ENCODE measurements around the gene PRPSAP1.
"Not testable (repeated sequence)": the region's sequence is repeated elsewhere in the genome, so short reads cannot be mapped to it uniquely, and the experiment has no call there.

Gene PRPSAP1

DNA sequence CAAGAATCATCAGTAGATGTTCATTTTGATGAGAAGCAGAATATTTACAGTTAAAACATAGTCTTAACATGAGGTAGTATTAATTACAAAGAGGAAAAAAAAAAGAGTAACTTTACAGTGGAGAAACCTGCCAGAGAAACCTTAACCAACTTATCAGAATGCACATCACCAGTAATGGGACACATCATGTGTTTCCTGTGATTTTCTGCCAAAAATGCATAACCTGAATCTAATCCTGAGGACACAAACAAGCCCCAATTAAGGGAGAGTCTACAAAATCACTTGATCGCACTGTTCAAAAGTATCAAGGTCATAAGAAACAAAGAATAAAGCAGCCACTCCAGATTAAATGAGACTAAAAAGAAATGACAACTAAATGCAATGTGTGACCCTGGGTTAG, 27.4 kb downstream of the PRPSAP1 start:
- no peak for DNase-seq (ENCODE audit: low read depth)

DNA sequence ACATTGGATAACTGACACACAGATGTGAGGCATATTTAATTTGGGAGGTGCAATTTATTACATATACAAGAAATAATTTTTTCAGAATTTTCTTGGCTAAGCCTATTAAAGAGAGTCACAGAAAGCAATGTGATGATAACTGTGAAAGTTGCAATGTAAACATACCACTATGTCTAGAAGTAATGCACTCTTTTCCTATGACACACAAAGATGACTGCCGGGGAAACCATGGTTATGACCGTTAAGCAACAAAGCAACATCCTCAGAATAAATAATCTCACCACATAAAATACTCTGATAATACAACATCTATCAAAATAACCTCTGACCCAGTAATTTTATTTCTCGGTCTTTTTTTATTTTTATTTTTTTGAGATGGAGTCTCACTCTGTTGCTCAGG, 35.1 kb downstream of the PRPSAP1 start:
- no peak for DNase-seq (ENCODE audit: low read depth)

DNA sequence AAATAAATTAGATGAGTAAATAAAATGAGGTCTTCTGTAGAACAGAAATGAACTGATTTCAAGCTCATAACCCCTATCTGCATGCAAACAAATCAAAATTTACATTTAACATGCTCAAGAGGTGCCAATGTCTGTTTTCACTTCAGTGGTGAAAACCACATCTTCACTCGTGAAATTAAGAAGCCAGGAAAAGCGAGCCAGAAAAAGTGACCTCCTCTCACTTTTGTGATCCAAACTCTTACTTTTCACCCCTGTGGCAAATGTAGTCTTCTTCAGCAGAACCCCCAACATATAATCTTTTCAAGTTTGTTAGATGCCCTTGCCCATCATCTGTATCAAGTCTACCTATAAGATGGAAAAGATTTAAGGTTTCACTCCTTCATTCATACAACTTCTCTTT, 36.2 kb downstream of the PRPSAP1 start:
- no peak for DNase-seq (ENCODE audit: low read depth)

DNA sequence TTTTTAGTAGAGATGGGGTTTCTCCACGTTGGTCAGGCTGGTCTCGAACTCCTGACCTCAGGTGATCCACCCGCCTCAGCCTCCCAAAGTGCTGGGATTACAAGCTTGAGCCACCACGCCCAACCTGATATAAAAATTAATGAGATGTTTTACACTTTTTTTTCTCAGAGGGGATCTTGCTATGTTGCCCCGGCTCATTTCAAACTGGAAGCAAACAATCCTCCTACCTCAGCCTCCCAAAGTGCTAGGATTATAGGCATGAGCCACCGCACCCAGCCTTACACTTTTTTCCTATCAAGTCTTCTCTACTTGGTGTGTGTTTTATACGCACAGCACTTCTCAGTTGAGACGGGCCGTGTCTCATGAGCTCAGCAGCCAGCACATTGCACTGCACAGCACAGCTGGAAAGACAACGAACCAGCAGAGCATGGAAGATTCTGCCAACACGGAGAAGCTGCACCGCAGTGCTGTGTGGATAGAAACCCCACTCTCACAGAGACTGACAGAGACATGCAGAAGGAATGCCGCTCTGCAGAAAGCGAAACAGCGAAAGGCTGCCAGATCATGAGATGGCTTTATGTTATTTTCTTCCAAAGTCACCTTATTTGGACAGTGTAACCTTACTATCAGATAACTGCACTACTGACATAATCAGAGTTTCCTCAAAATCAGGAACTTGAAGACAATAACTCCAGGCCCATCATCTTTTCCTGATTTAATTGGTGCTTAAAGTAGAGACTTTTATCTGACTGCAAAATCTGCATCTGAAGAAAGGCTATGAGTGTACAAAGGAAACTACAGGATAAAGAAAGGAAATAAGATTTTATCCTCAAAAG, 39.1 kb downstream of the PRPSAP1 start:
- DNase-seq (ENCODE audit: low read depth) = no peak

DNA sequence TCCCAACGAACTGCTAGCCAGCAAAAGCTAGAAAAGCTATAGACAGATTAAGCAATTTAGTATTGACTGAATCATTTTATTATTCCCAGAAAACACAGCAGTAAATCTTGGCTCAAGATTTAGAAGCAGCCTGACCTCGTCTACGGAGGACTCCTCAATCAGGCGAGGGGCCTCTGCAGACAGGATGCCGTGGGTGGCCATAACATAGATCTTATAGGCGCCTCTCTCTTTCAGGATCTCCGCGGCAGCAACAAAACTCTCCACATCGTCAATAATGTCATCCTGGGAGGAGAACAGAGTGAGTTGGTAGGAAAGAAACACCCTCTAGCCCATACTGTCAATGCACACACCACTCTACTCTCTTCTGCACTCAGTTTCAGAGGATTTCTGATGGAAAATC, 41.0 kb downstream of the PRPSAP1 start:
- DNase-seq (ENCODE audit: low read depth) = no peak

DNA sequence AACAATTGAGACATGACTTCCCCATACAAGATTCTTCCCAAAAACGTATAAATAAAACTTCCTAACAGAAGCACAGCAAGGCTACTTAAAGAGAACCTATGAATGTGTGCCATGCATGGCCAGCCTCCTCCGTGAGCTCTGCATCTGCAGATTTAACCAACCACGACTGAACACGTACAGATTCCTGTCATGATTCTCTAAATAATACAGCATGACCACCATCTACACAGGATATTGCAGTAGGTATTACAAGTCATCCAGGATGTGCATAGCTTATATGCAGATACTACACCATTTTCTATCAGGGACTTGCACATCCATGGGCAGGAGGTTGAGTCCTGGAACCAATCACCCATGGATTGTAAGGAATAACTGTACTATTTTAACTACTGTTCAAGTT, 44.3 kb downstream of the PRPSAP1 start:
- no peak for DNase-seq (ENCODE audit: low read depth)

DNA sequence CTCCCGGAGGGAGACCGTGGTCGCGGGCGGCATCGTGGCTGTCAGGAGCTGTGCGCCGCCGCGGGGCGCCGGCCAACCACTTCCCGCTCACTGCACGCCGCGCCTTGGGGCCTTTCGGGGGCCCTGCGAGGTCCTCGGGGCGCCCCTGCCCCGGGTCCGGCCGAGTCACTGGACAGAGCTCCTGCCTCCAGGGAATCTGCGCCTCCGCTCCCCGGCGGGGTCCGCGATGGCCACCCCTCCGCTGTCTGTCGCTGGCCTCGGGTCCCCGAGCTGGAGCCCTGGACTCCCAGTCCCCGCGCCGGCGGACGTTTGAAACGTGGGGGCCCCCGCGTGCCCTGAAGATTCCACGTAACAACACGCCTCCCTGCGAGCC, 45.8 kb downstream of the PRPSAP1 start, which contains the start of gene QRICH2:
Gene QRICH2 (minus strand): TSS at position 311 of the 373 bp plus-strand sequence. CDS start 278 bp downstream, at position 33.
- no peak for DNase-seq (ENCODE audit: low read depth)

DNA sequence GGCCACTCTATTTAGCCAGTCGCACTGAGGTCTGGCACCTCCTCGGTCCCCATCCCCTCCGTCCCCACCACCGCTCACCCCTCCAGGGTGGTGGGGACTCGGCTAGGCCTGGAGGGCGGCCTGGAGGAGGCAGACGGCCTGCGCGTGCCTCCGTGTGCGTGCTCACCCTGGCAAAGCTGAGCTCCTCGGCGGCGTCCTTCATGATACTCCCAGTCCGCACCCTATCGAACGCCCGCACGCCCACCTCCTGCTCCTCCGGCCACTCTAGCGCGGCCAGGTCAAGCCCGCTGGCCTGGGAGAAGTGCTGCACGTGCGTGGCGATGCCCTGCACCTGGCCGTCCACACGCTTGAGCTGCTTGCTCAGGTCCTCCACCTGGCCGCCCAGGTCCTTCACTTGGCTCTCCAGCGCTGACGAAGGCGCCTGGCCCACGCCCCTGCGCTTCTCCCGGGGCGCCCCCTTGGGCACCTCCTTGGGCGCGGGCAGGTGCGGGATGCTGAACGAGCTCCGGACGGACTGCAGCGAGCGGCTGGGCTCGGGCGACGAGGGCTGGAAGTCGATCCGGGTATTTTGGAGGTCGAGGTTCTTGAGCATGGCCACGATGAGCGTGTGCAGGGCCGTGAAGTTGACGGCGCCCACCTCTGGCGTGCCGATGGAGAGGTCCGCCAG, 46.3 kb downstream of the PRPSAP1 start:
- DNase-seq (ENCODE audit: low read depth) = no peak

DNA sequence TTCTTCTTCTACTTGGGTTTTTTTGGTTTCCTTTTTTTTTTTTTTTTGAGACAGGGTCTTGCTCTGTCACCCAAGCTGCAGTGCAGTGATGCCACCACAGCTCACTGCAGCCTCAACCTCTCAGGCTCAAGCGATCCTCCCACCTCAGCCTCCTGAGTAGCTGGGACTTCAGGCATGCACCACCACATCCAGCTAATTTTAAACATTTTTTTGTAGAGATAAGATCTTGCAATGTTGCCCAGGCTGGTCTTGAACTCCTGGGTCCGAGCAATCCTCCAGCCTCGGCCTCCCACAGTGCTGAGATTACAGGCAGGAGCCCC, 48.6 kb downstream of the PRPSAP1 start:
- DNase-seq (ENCODE audit: low read depth) = not testable (repeated sequence)

DNA sequence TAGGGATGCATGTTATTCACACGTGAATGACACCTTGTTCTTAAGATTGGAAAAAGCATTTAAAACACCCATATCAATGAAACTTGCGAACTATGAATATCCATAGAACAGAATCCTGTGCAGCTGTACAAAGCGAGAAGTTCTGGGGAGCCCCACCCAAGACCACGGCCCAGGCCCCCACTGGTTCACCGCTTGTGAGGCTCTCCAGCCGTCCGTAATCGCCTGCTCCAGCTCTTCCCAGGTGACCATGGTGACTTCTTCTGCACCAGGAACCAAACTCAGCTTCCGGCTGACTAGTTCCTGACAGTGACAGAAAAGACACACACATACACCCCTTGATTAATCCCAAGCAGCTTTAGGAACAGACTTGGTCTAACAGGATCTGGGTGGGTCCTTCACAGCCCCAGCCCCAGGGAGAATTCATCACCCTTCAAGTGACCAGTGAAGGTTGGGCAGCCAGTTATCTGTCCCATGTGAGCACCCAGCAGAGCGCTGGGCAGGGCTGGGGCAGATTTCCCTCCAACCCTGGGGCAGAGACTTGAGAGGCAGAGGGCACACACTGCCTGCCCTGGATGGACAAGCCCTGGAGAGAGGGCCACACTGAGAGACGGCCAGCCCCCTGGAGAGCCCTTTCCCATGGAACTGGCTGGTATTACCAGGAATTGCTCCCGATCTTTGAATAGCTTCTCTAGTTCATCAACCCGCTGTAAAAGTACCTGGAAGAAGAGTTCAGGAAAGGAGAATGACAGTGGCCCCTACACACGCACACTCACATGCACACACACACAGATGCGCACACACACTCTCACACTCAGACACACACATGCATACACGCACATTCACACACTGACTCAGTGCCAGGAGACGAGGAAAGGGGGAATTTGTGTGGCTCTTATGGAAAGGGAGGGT, 49.2 kb downstream of the PRPSAP1 start:
- no peak for DNase-seq (ENCODE audit: low read depth)

DNA sequence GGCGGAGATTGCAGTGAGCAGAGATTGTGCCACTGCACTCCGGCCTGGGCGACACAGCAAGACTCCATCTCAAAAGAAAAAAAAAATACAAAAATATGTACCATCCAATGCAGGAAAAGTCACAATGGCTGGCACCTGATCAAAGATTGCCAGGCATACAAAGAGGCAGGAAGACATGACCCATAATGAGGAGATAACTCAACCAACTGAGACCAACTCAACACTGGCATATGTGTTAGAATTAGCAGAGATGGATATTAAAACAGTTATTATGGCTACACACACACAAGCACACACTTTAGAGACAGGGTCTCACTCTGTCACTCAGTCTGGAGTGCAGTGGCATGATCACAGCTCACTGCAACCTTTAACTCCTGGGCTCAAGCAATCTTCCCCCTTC, 56.3 kb downstream of the PRPSAP1 start:
- no peak for DNase-seq (ENCODE audit: low read depth)

DNA sequence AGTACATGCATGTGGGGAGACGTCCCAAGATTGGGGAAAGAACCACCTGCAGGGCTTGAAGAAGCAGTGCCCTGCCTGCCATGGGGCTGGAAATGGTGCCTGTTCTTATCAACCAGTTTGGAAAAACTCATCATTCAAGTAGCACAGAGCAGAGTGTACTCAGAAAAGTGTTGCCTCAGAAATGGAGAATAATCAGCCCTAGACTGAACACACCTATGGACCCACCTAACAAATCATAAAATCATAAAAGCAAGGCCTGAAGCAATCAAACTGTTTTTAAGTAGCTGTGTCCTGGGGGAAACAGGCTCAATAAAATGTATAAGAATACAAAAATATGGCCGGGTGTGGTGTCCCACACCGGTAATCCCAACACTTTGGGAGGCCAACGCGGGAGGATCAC, 56.8 kb downstream of the PRPSAP1 start:
- DNase-seq (ENCODE audit: low read depth) = no peak

DNA sequence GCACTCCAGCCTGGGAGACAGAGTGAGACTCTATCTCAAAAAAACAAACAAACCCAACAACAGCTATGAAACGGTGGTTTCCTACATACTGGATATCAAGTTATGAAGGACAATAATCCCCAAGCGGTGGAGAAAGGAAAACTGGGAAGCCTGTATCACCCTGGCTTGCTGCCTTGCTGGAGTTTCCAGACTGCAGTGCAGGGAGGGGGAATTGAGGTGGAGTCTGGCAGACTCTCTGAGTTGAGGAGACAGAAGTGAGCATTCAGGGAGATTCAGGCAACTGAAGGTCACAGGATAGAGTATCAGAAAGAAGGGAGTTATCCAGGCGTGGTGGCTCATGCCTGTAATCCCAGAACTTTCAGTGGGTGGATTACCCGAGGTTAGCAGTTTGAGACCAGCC, 57.5 kb downstream of the PRPSAP1 start:
- DNase-seq (ENCODE audit: low read depth) = no peak

DNA sequence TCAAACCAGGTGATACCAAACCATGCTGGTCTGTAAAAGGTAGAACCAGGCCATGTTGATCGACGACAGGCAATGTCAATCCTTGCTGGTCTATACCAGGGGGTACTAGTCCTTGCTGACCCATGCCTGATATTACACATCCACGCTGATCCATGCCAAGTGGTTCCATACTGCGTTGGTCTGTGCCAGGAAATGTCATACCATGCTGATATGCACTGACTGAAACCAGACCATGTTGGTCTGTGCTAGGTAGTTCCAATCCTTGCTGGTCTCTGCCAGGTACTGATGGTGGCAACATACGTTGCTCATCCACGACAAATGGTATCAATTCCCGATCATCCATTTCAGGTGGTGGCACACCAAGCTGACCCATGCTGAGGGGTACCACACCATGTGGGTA, 60.6 kb downstream of the PRPSAP1 start:
- DNase-seq (ENCODE audit: low read depth) = no peak

DNA sequence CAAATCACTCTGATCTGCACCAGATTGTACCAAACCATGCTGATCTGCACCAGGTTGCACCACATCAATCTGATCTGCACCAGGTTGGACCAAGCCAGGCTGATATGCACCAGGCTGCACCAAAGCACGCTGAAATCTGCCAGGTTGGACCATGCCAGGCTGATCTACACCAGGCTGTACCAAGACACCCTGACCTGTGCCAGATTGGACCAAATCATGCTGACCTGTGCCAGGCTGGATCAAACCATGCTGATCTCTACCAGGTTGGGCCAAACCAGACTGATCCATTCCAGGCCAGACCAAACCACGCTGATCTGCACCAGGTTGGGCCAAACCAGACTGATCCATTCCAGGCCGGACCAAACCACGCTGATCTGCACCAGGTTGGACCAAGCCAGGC, 61.1 kb downstream of the PRPSAP1 start:
- no peak for DNase-seq (ENCODE audit: low read depth)

DNA sequence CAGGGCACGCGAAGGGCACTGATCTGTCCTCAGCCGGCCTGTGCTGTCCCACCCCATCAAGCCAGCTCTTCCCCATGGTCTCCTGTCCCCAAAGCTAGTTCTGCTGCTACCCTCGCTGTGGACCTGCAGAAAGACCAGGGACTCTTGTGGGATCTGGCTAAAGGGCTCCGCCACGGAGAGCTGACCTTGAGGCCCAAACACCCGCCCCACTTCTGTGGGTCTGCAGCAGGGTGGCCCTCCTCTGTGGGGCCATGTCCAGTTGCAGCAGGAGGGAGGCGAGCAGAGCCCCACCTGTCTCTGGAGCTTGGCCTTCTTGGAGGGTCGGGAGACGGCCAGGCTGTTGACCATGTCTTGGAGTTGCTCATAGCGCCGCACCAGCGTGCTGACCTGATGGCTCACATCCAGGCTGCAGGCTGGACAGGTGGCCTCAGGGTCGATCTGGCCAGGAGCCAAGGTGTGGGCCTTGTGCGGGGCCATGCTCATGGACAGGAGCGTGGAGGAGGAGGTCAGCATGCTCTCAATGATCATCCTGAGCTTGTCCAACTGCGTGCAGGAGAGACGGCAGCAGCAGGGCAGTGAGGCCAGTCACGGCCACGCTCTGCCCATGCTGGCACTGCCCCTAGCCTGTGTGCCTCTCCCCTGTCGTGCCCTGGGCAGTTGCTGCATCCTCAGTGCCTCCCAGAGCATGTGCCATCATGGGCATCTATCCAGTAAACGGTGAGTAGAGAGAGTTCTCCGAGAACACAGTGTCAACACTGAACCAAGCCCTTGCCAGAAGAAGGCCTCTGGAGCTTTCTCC, 71.9 kb downstream of the PRPSAP1 start:
- DNase-seq (ENCODE audit: low read depth) = no peak

DNA sequence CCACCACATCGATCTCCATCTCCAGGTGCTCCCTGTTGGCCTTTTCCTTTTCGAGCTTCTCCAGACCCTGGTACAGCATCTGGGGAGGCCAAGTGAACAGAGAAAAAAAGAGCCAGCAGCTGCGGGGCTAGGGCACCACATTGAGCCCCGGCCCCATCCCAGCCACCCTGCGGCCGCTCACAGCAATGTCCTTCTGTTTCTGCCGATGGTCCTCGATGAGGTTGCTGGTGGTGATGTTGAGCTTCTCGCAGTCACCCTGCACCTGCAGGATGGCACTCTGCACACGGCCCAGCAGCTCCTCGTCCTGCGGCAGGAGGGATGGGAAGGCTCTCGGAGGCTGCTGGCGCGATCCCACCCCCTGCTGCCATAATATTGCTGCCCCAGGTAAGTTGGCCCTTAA, 73.1 kb downstream of the PRPSAP1 start:
- DNase-seq (ENCODE audit: low read depth) = no peak

DNA sequence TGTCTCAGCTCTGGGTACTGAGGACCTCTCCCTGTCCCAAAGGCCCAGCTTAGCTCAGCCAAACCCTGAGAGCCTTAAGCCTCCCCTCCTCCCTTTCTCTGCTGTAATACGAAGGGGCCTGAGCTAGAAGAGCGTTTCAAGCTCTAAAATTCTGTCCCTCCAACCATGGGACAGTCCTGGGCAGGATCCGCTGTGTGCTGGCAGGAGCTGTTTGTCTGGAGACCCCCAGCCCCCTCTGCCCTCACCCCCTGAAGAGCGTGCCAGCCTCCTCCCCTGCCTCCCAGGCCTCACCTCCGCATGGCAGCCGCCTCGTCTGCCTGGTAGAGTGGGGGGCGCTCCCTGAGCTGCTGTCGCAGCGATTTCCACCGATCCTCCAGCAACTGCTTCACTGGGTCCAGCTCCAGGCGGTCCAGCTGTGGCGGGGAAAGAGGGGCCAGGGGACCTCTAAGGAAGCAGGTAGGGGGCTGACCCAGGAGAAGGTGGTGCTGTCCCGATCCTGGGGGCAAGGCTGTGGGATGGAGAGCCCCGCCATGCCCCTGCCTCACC, 73.9 kb downstream of the PRPSAP1 start:
- DNase-seq (ENCODE audit: low read depth) = no peak

DNA sequence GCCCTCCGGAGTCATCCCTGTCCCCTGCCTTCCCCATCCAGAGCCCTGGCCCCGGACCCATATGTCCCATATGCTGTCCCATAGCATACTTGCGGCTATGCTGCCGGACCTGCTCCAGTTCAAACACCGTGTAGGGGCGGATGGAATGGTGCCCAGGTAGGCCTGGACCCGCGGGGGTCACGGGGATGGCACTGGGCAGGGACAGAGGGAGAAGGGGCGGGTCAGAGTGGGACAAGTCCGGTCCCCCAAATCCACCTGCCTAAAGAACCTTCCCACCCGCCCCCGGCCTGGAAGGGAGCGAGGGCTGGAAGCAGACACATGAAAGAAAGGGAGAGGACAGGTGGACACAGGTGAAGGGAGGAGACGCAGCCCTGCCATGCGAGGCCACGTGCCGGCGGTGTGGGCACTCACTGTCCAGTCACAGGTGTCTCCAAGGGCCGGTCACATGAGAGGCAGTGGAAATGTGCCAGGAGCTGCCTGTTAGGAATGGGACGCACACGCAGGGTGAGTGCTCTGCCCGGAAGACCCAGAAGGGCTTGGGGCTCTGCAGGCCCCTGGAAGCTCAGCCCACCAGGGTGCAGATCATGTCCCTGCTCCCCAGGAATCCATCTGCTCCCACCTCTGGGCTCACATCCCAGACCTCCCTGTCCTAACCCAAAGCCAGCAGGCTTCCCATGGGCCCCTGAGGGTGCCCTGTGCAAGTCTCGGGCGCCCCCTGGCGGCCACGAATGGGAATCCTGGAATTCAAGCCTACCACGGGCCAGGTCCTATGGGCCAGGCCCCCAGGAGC, 74.6 kb downstream of the PRPSAP1 start:
- DNase-seq (ENCODE audit: low read depth) = peak; percentile 74

DNA sequence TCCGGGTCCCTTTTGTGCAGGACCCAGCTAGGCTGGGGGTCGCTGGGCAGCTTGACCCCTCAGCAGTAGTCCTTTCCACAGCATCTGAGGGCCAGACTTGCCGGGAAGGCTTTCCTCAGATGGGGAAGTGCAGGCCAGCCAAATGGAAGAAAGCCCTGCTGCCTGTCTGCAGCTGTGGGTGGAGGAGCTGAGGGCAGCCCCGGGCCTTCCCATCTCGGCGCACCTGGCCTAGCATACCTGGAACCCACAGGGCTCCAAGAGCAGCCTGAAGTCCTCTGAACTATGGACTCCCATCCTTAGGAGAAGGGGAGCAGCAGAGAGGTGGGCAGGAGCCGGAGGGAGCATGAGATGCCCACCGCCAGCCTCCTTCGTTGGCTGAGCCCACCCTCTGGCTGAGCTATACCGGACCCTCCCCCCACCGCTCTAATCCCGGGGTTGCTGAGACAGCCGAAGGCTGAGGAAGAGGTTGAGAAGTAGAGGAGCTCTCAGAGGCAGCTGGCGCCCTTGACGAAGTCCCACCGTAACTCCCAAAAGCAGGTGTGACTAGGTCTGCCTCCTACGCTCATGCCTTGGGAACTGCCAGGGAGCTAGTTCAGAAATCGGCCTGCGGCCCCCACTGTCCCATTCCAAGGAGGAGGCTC, 75.3 kb downstream of the PRPSAP1 start:
- no peak for DNase-seq (ENCODE audit: low read depth)

Data from T follicular helper cell (primary cell).